Spleen (tissue), 7 donors: ENCODE results near the gene KHDC1.
A peak's percentile ranks its signal among the peaks of the same experiment; 100 is the strongest.
"Not testable (repeated sequence)": the region's sequence is repeated elsewhere in the genome, so short reads cannot be mapped to it uniquely, and the experiment has no call there.

Experiments
- POLR2AphosphoS5 ChIP-seq, 3 donors: sonication (generic); formaldehyde crosslinking; IDR thresholded peaks; one replicate each; pipeline ENCODE4 v1.5.1; 2017; ENCODE audit warnings: antibody characterized with exemption in 3 of 3
- TF ChIP-seq, protein P1 (sequence below), 11 experiments: fragments of 200-600 bp in 7 of 11; fragments of 450-650 bp in 4 of 11; sonication (generic) in 4 of 11; IDR thresholded peaks in 8 of 11; conservative IDR thresholded peaks in 3 of 11; 1 replicate in 7 of 11; 2 replicates in 4 of 11; pipeline versions ENCODE4 v1.4.0 to v1.8.0; 2016 to 2021; ENCODE audit warnings: antibody characterized with exemption in 11 of 11, inconsistent platforms in 4 of 11, mild to moderate bottlenecking in 1 of 11
- donor health status: DM: no; HTN: no; CAD: no; lungs with moderate emphysema.
- donor health status: DM: no; HTN: no; CAD: no.
- donor health status: DM: no; HTN: no; CAD: no.

DNA sequence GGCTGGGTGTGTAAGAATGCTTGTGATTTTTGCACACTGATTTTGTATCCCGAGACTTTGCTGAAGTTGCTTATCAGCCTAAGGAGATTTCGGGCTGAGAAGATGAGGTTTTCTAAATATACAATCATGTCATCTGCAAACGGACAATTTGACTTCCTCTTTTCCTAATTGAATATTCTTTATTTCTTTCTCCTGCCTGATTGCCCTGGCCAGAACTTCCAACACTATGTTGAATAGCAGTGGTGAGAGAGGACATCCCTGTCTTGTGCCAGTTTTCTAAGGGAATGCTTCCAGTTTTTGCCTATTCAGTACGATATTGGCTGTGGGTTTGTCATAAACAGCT is 47.5 kb upstream of the KHDC1 start:
- TF ChIP-seq, protein P1, sequence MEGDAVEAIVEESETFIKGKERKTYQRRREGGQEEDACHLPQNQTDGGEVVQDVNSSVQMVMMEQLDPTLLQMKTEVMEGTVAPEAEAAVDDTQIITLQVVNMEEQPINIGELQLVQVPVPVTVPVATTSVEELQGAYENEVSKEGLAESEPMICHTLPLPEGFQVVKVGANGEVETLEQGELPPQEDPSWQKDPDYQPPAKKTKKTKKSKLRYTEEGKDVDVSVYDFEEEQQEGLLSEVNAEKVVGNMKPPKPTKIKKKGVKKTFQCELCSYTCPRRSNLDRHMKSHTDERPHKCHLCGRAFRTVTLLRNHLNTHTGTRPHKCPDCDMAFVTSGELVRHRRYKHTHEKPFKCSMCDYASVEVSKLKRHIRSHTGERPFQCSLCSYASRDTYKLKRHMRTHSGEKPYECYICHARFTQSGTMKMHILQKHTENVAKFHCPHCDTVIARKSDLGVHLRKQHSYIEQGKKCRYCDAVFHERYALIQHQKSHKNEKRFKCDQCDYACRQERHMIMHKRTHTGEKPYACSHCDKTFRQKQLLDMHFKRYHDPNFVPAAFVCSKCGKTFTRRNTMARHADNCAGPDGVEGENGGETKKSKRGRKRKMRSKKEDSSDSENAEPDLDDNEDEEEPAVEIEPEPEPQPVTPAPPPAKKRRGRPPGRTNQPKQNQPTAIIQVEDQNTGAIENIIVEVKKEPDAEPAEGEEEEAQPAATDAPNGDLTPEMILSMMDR (IDR thresholded peaks at IDR 0.05 in 8 of 11, conservative IDR thresholded peaks at IDR 0.05 in 3 of 11) = peak in 1 of 11 experiments; percentile 16
- TF ChIP-seq POLR2AphosphoS5 (IDR thresholded peaks at IDR 0.05) = not testable (repeated sequence)
